Measurements from ENCODE around the gene ROCK2.

GRCh38 chr2:11133238-11133935 is 211.0 kb downstream of the ROCK2 start:
- TF ChIP-seq ATF3 (IDR thresholded peaks at IDR 0.05) (no peak), YY1 (IDR thresholded peaks at IDR 0.05) (no peak), CTCF (IDR thresholded peaks at IDR 0.05; ENCODE audit: low read depth, low read length, missing input control) (no peak), RAD21 (IDR thresholded peaks at IDR 0.05) (no peak), RXRA (IDR thresholded peaks at IDR 0.05) (no peak), REST (IDR thresholded peaks at IDR 0.05) (no peak), MAX (IDR thresholded peaks at IDR 0.05) (no peak), GABPA (IDR thresholded peaks at IDR 0.05 in 1 of 2, conservative IDR thresholded peaks at IDR 0.05 in 1 of 2) (no peak), JUND (IDR thresholded peaks at IDR 0.05) (no peak), SP1 (IDR thresholded peaks at IDR 0.05) (no peak), EGR1 (IDR thresholded peaks at IDR 0.05; ENCODE audit: low read depth in 2 of 2) (no peak), ZBTB33 (IDR thresholded peaks at IDR 0.05) (no peak)
